Kidney epithelial cell (primary cell): ENCODE measurements around the gene DEFB127. TPM values are rescaled to one million over a fixed set of nuclear protein-coding genes. Genes with fewer than 3 reads are reported as not detected.

Source experiments
- DNase-seq: peaks from one replicate; pipeline ENCODE4 v3.0.0-alpha.2; 2010; ENCODE audit warnings: low read depth
- H3K27me3 ChIP-seq: 2 replicates; pipeline ENCODE4 v1.6.0; 2011; ENCODE audit warnings: low read length; ENCODE audit not compliant: control insufficient read depth, insufficient read depth
- H3K36me3 ChIP-seq: 2 replicates; pipeline ENCODE4 v1.5.1; 2011; ENCODE audit warnings: low read length; ENCODE audit not compliant: control insufficient read depth, insufficient read depth
- H3K4me3 ChIP-seq: 2 replicates; pipeline ENCODE4 v1.5.1; 2011; ENCODE audit warnings: low read depth, mild to moderate bottlenecking, control low read depth, low read length
- CTCF ChIP-seq: IDR thresholded peaks from 2 replicates; pipeline ENCODE4 v1.5.1; 2011; ENCODE audit warnings: mild to moderate bottlenecking, moderate library complexity, low read length, control low read depth, inconsistent platforms; ENCODE audit not compliant: insufficient read depth, poor library complexity, severe bottlenecking
- total RNA-seq: library from RNA; depleted of rRNA; stranded (reverse); fragments of >200 nt; gene quantifications from 2 replicates; pipeline ENCODE4 v1.2.3, GENCODE V29; 2015

The DEFB127 gene
- total RNA-seq, 1 donor from 2014 or later, result not detected

GRCh38 chr20:145877-146276 lies 11.4 kb upstream of the DEFB127 start:
- Histone ChIP-seq H3K4me3 (no peak overlapping the region), H3K36me3 (no peaks in the 10 kb centered on the region), H3K27me3 (peaks cover 8% of the 10 kb centered on the region)
- TF ChIP-seq CTCF, result no peak
- no peak for DNase-seq

- no peaks in the 10 kb centered on the region for H3K27me3 ChIP-seq
Measured at GRCh38 chr20:152131-152530, 5.1 kb upstream of the DEFB127 start.

GRCh38 chr20:164618-165017 lies 7.4 kb downstream of the DEFB127 start:
- DNase-seq, result no peak
- no peak overlapping the region for H3K4me3 ChIP-seq

More at GRCh38 chr20:152131-152530, 5.1 kb upstream of the DEFB127 start:
- Histone ChIP-seq H3K36me3 (no peaks in the 10 kb centered on the region), H3K4me3 (no peak overlapping the region)
- no peak for DNase-seq
- TF ChIP-seq CTCF, result no peak

GRCh38 chr20:168876-169275 lies 11.6 kb downstream of the DEFB127 start:
- no peak for DNase-seq
- Histone ChIP-seq H3K27me3 (no peaks in the 10 kb centered on the region), H3K4me3 (no peak overlapping the region), H3K36me3 (no peaks in the 10 kb centered on the region)
- no peak for TF ChIP-seq CTCF

More at GRCh38 chr20:164618-165017, 7.4 kb downstream of the DEFB127 start:
- H3K36me3 ChIP-seq, result no peaks in the 10 kb centered on the region
- TF ChIP-seq CTCF, result no peak
- no peaks in the 10 kb centered on the region for H3K27me3 ChIP-seq

- no peak for DNase-seq
- no peak for TF ChIP-seq CTCF
- H3K27me3 ChIP-seq, result no peaks in the 10 kb centered on the region
- H3K36me3 ChIP-seq, result no peaks in the 10 kb centered on the region
- no peak overlapping the region for H3K4me3 ChIP-seq
Measured at GRCh38 chr20:184288-184687, 27.0 kb downstream of the DEFB127 start.

GRCh38 chr20:187733-188132 lies 30.5 kb downstream of the DEFB127 start:
- TF ChIP-seq CTCF, result no peak
- no peaks in the 10 kb centered on the region for H3K27me3 ChIP-seq
- H3K36me3 ChIP-seq, result no peaks in the 10 kb centered on the region
- no peak overlapping the region for H3K4me3 ChIP-seq
- DNase-seq, result no peak
